ENCODE data around the gene LTA4H.

- TF ChIP-seq TRIM28 (IDR thresholded peaks at IDR 0.05; ENCODE audit: borderline replicate concordance, low read length) (no peak), CTCF (tag by site-specific recombination; IDR thresholded peaks at IDR 0.05) (no peak), ZBTB7A (tag by site-specific recombination; IDR thresholded peaks at IDR 0.05; ENCODE audit: low read depth) (no peak), ZNF549 (tag by site-specific recombination; IDR thresholded peaks at IDR 0.05) (no peak)
Measured at GRCh38 chr12:96069511-96070231, 34.3 kb upstream of the LTA4H start.

Measured in HEK293 (cell line).